HL-60 (cell line): Measurements from ENCODE around the gene SRRD.
A peak's percentile ranks its signal among the peaks of the same experiment; 100 is the strongest.

ENCODE experiments used
- DNase-seq, 2 experiments: peaks; one replicate each; pipeline ENCODE4 v3.0.0-alpha.2; 2010 to 2020; ENCODE audit warnings: low read depth in 1 of 2, low spot score in 1 of 2
- H3K27ac ChIP-seq: fragments of 250-450 bp; sonication (Bioruptor Pico); replicated peaks from 2 replicates; pipeline ENCODE4 v1.5.1; 2020; ENCODE audit warnings: mild to moderate bottlenecking, moderate library complexity
- H3K27me3 ChIP-seq: fragments of 250-450 bp; sonication (Bioruptor Pico); 2 replicates; pipeline ENCODE4 v1.5.1; 2021; ENCODE audit warnings: mild to moderate bottlenecking, moderate library complexity; ENCODE audit not compliant: insufficient read depth, poor library complexity, severe bottlenecking
- H3K4me3 ChIP-seq: replicated peaks from 2 replicates; pipeline ENCODE4 v1.5.1; 2011; ENCODE audit warnings: mild to moderate bottlenecking, control low read depth, low read length; ENCODE audit not compliant: insufficient read depth
- GABPA ChIP-seq: IDR thresholded peaks from 2 replicates; pipeline ENCODE4 v1.6.1; 2012; ENCODE audit warnings: low read depth
- POLR2AphosphoS5 ChIP-seq: IDR thresholded peaks from 2 replicates; pipeline ENCODE4 v1.6.1; 2012; ENCODE audit warnings: low read depth
- SPI1 ChIP-seq: IDR thresholded peaks from 2 replicates; pipeline ENCODE4 v1.6.1; 2012; ENCODE audit warnings: low read depth, mild to moderate bottlenecking, borderline replicate concordance
- long read RNA-seq: library from polyadenylated mRNA; unstranded; transcript quantifications from one replicate; pipeline ENCODE4 v2.0.0, GENCODE V29; 2020
- TF ChIP-seq, protein P1 (sequence below): IDR thresholded peaks from one replicate; pipeline ENCODE4 v1.5.1; 2011; ENCODE audit warnings: low read length, control low read depth, inconsistent platforms; ENCODE audit not compliant: insufficient read depth
- TF ChIP-seq, protein P2 (sequence below): IDR thresholded peaks from 2 replicates; pipeline ENCODE4 v1.6.1; 2012; ENCODE audit warnings: low read depth; ENCODE audit not compliant: insufficient replicate concordance

The SRRD gene
- long read RNA-seq, full-length matches to known transcripts, result 1 of 2 reads
- long read RNA-seq, partial matches to known transcripts, result 0 of 2 reads
- long read RNA-seq, other reads (novel, unspliced or antisense), result 1 of 2 reads

GRCh38 chr22:26483439-26484359, at the start of gene SRRD, which contains the start of gene HPS4:
Gene SRRD, plus strand, starts transcription at chr22:26483877. Its CDS starts 14 bp downstream, at chr22:26483891.
Gene HPS4, minus strand, starts transcription at chr22:26483783. Its CDS starts 2,021 bp downstream, at chr22:26481762.
- peak within 1 kb of the TSS; percentile 84 for H3K4me3 ChIP-seq
- DNase-seq, result peak; percentile 86 to 92
- no peaks in the 10 kb centered on the region for H3K27me3 ChIP-seq
- TF ChIP-seq, protein P1, sequence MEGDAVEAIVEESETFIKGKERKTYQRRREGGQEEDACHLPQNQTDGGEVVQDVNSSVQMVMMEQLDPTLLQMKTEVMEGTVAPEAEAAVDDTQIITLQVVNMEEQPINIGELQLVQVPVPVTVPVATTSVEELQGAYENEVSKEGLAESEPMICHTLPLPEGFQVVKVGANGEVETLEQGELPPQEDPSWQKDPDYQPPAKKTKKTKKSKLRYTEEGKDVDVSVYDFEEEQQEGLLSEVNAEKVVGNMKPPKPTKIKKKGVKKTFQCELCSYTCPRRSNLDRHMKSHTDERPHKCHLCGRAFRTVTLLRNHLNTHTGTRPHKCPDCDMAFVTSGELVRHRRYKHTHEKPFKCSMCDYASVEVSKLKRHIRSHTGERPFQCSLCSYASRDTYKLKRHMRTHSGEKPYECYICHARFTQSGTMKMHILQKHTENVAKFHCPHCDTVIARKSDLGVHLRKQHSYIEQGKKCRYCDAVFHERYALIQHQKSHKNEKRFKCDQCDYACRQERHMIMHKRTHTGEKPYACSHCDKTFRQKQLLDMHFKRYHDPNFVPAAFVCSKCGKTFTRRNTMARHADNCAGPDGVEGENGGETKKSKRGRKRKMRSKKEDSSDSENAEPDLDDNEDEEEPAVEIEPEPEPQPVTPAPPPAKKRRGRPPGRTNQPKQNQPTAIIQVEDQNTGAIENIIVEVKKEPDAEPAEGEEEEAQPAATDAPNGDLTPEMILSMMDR, result no peak
- TF ChIP-seq POLR2AphosphoS5 (peak; percentile 86), SPI1 (no peak), GABPA (no peak)
- TF ChIP-seq, protein P2, sequence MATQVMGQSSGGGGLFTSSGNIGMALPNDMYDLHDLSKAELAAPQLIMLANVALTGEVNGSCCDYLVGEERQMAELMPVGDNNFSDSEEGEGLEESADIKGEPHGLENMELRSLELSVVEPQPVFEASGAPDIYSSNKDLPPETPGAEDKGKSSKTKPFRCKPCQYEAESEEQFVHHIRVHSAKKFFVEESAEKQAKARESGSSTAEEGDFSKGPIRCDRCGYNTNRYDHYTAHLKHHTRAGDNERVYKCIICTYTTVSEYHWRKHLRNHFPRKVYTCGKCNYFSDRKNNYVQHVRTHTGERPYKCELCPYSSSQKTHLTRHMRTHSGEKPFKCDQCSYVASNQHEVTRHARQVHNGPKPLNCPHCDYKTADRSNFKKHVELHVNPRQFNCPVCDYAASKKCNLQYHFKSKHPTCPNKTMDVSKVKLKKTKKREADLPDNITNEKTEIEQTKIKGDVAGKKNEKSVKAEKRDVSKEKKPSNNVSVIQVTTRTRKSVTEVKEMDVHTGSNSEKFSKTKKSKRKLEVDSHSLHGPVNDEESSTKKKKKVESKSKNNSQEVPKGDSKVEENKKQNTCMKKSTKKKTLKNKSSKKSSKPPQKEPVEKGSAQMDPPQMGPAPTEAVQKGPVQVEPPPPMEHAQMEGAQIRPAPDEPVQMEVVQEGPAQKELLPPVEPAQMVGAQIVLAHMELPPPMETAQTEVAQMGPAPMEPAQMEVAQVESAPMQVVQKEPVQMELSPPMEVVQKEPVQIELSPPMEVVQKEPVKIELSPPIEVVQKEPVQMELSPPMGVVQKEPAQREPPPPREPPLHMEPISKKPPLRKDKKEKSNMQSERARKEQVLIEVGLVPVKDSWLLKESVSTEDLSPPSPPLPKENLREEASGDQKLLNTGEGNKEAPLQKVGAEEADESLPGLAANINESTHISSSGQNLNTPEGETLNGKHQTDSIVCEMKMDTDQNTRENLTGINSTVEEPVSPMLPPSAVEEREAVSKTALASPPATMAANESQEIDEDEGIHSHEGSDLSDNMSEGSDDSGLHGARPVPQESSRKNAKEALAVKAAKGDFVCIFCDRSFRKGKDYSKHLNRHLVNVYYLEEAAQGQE, result peak; percentile 29
- peak within 1 kb of the TSS; percentile 91 for H3K27ac ChIP-seq

GRCh38 chr22:26435327-26436093, 48.2 kb upstream of the SRRD start:
- Histone ChIP-seq H3K27me3 (no peaks in the 10 kb centered on the region), H3K27ac (peak overlapping the region; percentile 33; the same call in 1 of the 2 replicates)
- TF ChIP-seq, protein P2, result no peak
- TF ChIP-seq, protein P1, result no peak
- no peak for TF ChIP-seq GABPA
- peak; percentile 40; the same call in 1 of the 2 replicates for TF ChIP-seq SPI1
- TF ChIP-seq POLR2AphosphoS5, result 0 out of 2 replicates have a peak, but pooled peaks have one; percentile 21

DNA sequence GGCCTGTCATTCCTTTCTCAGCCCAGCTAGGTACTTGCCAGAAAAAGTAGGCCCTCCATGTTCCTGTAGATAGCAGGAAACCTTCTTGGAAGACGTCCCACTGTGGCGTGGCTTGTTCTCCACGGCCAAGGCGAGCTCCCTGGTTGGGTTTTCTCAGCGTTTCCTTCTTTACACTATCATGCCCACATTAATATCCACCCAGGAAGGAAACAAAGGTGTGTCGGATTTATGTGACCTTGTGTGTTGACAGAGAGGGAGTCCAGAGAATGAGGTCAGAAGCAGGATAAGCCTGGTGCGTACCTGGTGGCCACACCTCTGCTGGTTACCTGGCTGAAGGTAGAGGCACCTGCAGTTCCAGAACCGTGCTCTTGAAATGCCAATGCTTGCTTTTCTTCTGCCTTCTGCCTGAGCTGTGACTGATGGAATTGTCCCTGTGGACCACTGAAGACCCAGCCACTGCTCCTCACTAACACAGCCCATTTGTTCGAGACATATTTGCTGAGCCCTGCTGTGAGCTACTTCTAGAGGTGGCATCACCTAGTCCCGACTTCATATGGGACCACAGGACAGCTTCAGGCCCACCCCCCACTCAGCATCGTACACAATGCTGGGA, 46.7 kb upstream of the SRRD start:
- H3K27ac ChIP-seq, result no peak overlapping the region
- no peak overlapping the region for H3K4me3 ChIP-seq
- no peaks in the 10 kb centered on the region for H3K27me3 ChIP-seq
- DNase-seq, result no peak
- TF ChIP-seq SPI1 (no peak), GABPA (no peak)

More at GRCh38 chr22:26435327-26436093, 48.2 kb upstream of the SRRD start:
- no peak overlapping the region for H3K4me3 ChIP-seq
- DNase-seq, result peak; percentile 77 to 81
